ENCODE measurements around the gene RHOV. TPM values are rescaled to one million over a fixed set of nuclear protein-coding genes. Genes with fewer than 3 reads are reported as not detected.
"Not testable (repeated sequence)": the region's sequence is repeated elsewhere in the genome, so short reads cannot be mapped to it uniquely, and the experiment has no call there.

The RHOV gene
- total RNA-seq, 2 donors from 2014 or later: not detected

- Histone ChIP-seq H3K27me3 (replicated peaks; ENCODE audit: insufficient read depth) (no peaks in the 10 kb centered on the region), H3K4me1 (ENCODE audit: control insufficient read depth in 1 of 2, low read depth in 2 of 2) (peaks cover 0 to 11% of the 10 kb centered on the region in 2 donors), H3K36me3 (no peaks in the 10 kb centered on the region), H3K4me3 (no peak overlapping the region), H3K9me3 (no peaks in the 10 kb centered on the region), H3K27ac (no peak overlapping the region)
- DNase-seq (ENCODE audit: low spot score) (no peak), ATAC-seq (ENCODE audit: insufficient number of reproducible peaks, low FRiP score, low read depth) (no peak)
- TF ChIP-seq, protein P1, sequence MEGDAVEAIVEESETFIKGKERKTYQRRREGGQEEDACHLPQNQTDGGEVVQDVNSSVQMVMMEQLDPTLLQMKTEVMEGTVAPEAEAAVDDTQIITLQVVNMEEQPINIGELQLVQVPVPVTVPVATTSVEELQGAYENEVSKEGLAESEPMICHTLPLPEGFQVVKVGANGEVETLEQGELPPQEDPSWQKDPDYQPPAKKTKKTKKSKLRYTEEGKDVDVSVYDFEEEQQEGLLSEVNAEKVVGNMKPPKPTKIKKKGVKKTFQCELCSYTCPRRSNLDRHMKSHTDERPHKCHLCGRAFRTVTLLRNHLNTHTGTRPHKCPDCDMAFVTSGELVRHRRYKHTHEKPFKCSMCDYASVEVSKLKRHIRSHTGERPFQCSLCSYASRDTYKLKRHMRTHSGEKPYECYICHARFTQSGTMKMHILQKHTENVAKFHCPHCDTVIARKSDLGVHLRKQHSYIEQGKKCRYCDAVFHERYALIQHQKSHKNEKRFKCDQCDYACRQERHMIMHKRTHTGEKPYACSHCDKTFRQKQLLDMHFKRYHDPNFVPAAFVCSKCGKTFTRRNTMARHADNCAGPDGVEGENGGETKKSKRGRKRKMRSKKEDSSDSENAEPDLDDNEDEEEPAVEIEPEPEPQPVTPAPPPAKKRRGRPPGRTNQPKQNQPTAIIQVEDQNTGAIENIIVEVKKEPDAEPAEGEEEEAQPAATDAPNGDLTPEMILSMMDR (IDR thresholded peaks at IDR 0.05): no peak
These were observed 2.1 kb downstream of the RHOV start for GRCh38 chr15:40871749-40872617.

DNA sequence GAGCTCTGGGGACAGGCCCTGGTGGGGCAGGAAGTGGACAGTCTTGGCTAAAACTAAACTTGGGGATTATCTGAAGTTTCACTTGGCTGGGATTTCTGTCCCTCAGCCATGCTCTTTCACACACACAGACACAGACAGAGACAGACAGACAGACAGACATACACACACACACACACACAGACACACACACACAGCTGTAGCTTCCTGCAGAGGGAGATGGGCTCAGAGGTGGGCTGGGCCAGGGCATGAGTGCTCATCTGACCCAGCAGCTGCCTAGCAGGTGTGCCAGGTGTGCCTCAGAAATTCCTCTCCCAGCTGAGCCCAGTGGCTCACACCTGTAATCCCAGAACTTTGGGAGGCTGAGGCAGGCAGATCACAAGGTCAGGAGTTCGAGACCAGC is 3.3 kb downstream of the RHOV start:
- ATAC-seq (ENCODE audit: insufficient number of reproducible peaks, low FRiP score, low read depth) (no peak), DNase-seq (ENCODE audit: low spot score) (no peak)
- H3K36me3 ChIP-seq: no peaks in the 10 kb centered on the region
- no peaks in the 10 kb centered on the region for H3K9me3 ChIP-seq
- TF ChIP-seq, protein P1 (IDR thresholded peaks at IDR 0.05): no peak
- H3K4me3 ChIP-seq: no peak overlapping the region
- H3K27me3 ChIP-seq (replicated peaks; ENCODE audit: insufficient read depth): no peaks in the 10 kb centered on the region
- no peak overlapping the region for H3K27ac ChIP-seq
- H3K4me1 ChIP-seq (ENCODE audit: control insufficient read depth in 1 of 2, low read depth in 2 of 2): peaks cover 0 to 11% of the 10 kb centered on the region in 2 donors

DNA sequence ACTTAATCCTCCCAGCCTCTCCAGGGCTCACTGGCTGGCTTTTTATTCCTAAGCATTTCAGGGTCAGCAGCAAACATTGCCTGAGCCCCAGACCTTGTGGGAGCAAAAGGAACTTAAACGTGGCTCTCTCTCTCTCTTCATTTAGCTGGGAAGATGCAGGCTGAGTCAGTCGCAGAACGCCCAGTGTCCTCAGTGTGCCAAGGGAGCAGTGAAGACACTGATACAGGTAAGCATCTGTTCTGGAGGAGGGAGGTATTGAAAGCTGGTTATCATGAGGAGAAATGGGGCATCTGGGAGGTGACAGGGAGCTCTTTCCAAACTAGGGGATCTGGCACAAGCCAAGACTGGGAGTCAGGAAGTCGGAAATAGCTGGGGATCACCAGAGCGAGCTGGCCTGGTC is 4.3 kb downstream of the RHOV start:
- Histone ChIP-seq H3K36me3 (no peaks in the 10 kb centered on the region), H3K27ac (no peak overlapping the region), H3K9me3 (no peaks in the 10 kb centered on the region), H3K4me1 (ENCODE audit: control insufficient read depth in 1 of 2, low read depth in 2 of 2) (peaks cover 0 to 11% of the 10 kb centered on the region in 2 donors), H3K27me3 (replicated peaks; ENCODE audit: insufficient read depth) (no peaks in the 10 kb centered on the region), H3K4me3 (no peak overlapping the region)
- TF ChIP-seq, protein P1 (IDR thresholded peaks at IDR 0.05): no peak
- DNase-seq (ENCODE audit: low spot score): no peak
- ATAC-seq (ENCODE audit: insufficient number of reproducible peaks, low FRiP score, low read depth): no peak

GRCh38 chr15:40867199-40867598 is 6.8 kb downstream of the RHOV start:
- no peaks in the 10 kb centered on the region for H3K9me3 ChIP-seq
- DNase-seq (ENCODE audit: low spot score) (no peak), ATAC-seq (ENCODE audit: insufficient number of reproducible peaks, low FRiP score, low read depth) (no peak)
- H3K27me3 ChIP-seq (replicated peaks; ENCODE audit: insufficient read depth): no peaks in the 10 kb centered on the region
- H3K27ac ChIP-seq: no peak overlapping the region
- TF ChIP-seq, protein P1 (IDR thresholded peaks at IDR 0.05): no peak
- no peak overlapping the region for H3K4me3 ChIP-seq
- H3K4me1 ChIP-seq (ENCODE audit: control insufficient read depth in 1 of 2, low read depth in 2 of 2): no peaks in the 10 kb centered on the region
- no peaks in the 10 kb centered on the region for H3K36me3 ChIP-seq

DNA sequence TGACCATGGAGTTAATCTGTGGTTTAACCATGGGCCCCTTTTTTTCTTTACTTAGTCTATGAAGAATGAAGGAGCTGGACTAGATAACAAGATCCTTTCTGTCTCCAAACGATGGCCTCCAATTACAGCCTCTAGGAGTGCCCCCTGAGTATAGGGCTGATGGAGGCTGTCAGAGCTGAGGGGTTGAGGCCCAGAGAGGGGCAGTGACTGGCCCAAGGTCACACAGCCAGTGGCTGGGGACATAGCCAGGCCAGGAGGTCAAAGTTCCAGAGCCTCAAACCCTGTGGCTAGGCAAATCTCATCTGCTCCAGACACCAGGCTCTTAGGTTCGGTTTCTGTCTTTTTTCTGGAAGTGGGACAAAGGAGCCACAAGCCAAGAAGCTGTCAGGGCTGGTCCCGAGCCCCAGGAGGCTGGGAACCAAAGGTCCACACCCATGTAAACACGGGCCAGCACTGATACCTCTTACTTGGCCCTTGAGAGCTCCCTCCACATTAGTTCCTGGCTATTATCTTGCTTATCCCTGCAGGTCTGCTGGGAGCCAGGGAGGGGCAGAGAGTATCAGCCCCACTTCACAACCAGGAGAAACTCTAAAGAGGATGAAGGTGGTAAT is 10.3 kb downstream of the RHOV start:
- TF ChIP-seq, protein P1 (IDR thresholded peaks at IDR 0.05): no peak
- H3K27ac ChIP-seq: no peak overlapping the region
- no peak for ATAC-seq (ENCODE audit: insufficient number of reproducible peaks, low FRiP score, low read depth)
- no peak for DNase-seq (ENCODE audit: low spot score)
- H3K4me3 ChIP-seq: no peak overlapping the region
- H3K4me1 ChIP-seq (ENCODE audit: control insufficient read depth in 1 of 2, low read depth in 2 of 2): no peaks in the 10 kb centered on the region
- H3K27me3 ChIP-seq (replicated peaks; ENCODE audit: insufficient read depth): no peaks in the 10 kb centered on the region
- H3K9me3 ChIP-seq: no peaks in the 10 kb centered on the region
- no peaks in the 10 kb centered on the region for H3K36me3 ChIP-seq

- not testable (repeated sequence) for H3K27me3 ChIP-seq (replicated peaks; ENCODE audit: insufficient read depth); H3K9me3 ChIP-seq; H3K4me3 ChIP-seq; H3K36me3 ChIP-seq; H3K27ac ChIP-seq; H3K4me1 ChIP-seq (ENCODE audit: control insufficient read depth in 1 of 2, low read depth in 2 of 2); ATAC-seq (ENCODE audit: insufficient number of reproducible peaks, low FRiP score, low read depth); DNase-seq (ENCODE audit: low spot score)
These were observed 12.9 kb downstream of the RHOV start for GRCh38 chr15:40861147-40861546.

Data from thoracic aorta (tissue), 2 donors.